Mononuclear cell (primary cell): ENCODE results near the gene EPB41. TPM values are rescaled to one million over a fixed set of nuclear protein-coding genes. Genes with fewer than 3 reads are reported as not detected.
"Not testable (repeated sequence)": the region's sequence is repeated elsewhere in the genome, so short reads cannot be mapped to it uniquely, and the experiment has no call there.

Experiments used
- H3K27me3 ChIP-seq: 2 replicates; pipeline ENCODE4 v1.6.0; 2011; ENCODE audit warnings: low read length, control low read depth; ENCODE audit not compliant: insufficient read depth
- H3K4me1 ChIP-seq: 2 replicates; pipeline ENCODE4 v1.5.1; 2011; ENCODE audit warnings: mild to moderate bottlenecking, low read length, control low read depth; ENCODE audit not compliant: insufficient read depth
- H3K4me3 ChIP-seq: 2 replicates; pipeline ENCODE4 v1.5.1; 2011; ENCODE audit warnings: mild to moderate bottlenecking, low read length, moderate library complexity
- H3K9me3 ChIP-seq: 2 replicates; pipeline ENCODE4 v1.5.1; 2011; ENCODE audit warnings: low read depth, mild to moderate bottlenecking, control low read depth, low read length
- total RNA-seq: library from RNA; depleted of rRNA; stranded (reverse); fragments of >200 nt; gene quantifications from one replicate; pipeline ENCODE4 v1.2.3, GENCODE V29; 2012

The EPB41 gene
- total RNA-seq, 1 donor, result 159 TPM

DNA sequence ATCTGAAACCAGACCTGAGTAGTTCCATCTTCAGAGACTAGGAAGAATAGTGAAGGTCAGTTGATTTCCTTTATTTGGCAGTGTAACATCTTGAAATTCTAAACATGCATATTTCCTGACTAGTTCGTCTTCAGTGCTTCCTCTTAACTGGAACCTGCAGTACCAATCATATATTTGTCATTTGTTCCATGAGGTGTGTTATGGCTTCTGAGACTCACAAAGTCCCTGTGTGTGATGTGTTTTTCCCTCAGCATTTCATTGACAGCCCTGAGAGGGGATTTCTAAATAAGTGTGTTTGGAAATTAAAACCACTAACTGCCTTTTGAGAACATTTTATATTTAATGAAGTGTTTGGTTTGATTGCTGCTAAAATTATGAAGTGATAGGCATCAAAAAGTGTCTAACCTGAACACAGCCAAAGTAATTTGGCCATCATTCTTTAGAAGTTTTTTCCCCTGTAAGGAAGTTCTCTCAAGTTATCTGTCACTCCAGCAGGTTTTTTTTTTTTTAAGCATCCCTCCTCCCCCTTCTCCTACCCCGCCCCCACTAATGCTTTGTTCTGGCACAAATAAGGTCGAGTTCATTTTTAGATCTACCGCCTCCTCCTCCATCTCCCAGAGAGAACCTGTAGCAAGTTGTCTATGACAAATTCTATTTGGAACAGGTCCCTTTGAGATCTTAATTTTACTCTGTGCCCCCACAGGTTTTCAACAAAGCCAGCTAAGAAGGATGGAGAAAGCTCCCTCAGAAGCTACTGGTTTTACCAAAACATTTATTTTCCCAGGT is 148.0 kb downstream of the EPB41 start:
- no peaks in the 10 kb centered on the region for H3K27me3 ChIP-seq
- H3K4me3 ChIP-seq, result no peak overlapping the region
- no peaks in the 10 kb centered on the region for H3K9me3 ChIP-seq
- H3K4me1 ChIP-seq, result no peaks in the 10 kb centered on the region

DNA sequence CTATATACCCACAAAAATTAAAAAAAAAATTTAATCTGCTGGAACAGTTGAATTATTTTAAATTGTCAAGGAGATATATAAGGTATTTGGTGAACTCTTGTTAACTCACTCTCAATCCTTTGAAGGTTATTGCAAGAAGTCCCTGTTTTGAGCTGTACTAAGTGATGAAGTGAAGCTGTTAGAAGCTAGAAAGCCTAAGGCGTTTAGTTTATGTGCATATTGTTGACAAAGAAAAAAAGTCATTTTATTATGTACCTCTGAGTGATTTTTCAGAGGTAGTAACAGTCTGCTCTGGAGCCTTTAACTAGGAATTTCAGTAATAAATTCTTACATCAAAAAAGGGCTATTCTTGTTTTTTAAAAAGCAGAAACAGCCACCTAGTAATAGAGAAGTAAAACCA is 149.7 kb downstream of the EPB41 start:
- no peak overlapping the region for H3K4me3 ChIP-seq
- H3K27me3 ChIP-seq, result no peaks in the 10 kb centered on the region

DNA sequence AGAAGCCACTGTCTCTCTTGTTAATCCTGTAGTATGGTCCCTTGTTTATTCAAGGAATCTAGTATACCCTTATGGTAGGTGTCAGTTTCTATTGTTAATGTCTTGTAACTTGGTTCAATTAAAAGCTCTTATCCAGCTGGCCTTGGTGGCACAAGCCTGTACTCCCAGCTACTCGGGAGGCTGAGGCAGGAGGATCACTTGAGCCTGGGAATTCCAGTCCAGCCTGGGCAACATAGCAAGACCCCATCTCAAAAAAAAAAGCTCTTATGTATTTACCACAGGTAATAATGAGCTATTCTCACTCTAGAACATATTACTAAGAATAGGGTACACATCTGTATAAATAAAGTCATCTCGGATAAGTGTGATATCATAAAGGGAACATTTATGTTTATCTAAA is 162.8 kb downstream of the EPB41 start:
- Histone ChIP-seq H3K9me3 (no peaks in the 10 kb centered on the region), H3K4me3 (no peak overlapping the region), H3K27me3 (no peaks in the 10 kb centered on the region), H3K4me1 (no peaks in the 10 kb centered on the region)

More for the DNA sequence above, 149.7 kb downstream of the EPB41 start:
- no peaks in the 10 kb centered on the region for H3K9me3 ChIP-seq
- H3K4me1 ChIP-seq, result no peaks in the 10 kb centered on the region

DNA sequence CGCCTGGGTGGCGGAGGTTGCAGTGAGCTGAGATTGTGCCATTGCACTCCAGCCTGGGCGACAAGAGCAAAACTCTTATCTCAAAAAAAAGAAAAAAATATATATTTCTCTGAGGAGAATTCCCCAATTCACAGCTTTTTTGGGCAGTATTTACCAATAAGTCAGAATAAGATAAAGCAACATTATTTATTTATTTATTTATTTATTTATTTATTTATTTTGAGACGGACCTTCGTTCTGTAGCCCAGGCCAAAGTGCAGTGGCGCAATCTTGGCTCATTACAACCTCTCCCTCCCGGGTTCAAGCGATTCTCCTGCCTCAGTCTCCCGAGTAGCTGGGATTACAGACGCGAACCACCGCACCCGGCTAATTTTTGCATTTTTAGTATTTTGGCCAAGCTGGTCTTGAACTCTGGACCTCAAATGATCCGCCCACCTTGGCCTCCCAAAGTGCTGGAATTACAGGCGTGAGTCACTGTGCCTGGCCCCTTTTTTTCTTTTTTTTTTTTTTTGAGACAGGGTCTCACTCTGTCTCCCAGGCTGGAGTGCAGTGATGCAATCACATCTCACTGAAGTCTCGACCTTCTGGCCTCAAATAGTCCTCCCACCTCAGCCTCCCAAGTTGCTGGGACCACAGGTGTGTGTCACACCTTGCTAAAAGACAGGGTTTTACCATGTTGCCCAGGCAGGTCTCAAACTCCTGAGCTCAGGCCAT is 165.7 kb downstream of the EPB41 start:
- H3K4me1 ChIP-seq, H3K27me3 ChIP-seq, H3K9me3 ChIP-seq, H3K4me3 ChIP-seq: not testable (repeated sequence)

DNA sequence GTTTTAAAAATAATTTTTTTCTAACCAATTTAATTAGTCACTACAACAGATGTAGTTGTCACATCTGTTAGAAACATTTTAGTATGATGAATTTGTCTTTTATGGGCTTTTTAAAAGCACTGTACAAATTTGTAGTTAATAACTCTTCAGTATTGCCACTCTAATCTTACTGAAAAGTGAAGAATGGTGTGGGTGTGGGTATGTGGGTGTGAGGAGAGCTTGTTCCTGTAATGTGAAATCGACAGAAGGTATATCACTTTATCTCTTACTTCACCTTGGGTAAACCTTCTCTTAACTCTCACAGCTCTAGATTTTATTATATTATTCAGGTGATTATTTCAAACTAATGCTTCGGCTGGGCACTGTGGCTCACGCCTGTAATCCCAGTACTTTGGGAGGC is 166.8 kb downstream of the EPB41 start:
- Histone ChIP-seq H3K4me1 (no peaks in the 10 kb centered on the region), H3K27me3 (no peaks in the 10 kb centered on the region), H3K9me3 (no peaks in the 10 kb centered on the region), H3K4me3 (no peak overlapping the region)

DNA sequence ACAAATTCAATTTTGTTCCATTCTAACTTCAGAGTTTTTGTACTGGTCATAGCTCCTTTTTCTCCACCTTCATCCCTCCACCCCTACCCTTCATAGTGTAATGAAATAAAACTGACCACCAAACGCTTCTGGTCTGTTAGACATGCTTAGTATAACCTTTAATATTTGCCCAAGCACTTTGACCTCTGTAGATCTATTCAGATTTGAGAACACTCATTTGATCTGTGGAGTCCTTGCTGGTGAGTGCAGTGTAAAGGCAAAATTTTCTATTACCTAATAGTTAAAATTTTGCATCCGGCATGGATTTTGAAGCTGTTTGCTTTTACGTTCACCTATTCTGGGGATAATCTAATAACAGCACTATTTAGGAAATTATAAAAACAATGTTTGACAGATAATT is 168.2 kb downstream of the EPB41 start:
- Histone ChIP-seq H3K4me3 (no peak overlapping the region), H3K9me3 (no peaks in the 10 kb centered on the region), H3K4me1 (no peaks in the 10 kb centered on the region), H3K27me3 (no peaks in the 10 kb centered on the region)

DNA sequence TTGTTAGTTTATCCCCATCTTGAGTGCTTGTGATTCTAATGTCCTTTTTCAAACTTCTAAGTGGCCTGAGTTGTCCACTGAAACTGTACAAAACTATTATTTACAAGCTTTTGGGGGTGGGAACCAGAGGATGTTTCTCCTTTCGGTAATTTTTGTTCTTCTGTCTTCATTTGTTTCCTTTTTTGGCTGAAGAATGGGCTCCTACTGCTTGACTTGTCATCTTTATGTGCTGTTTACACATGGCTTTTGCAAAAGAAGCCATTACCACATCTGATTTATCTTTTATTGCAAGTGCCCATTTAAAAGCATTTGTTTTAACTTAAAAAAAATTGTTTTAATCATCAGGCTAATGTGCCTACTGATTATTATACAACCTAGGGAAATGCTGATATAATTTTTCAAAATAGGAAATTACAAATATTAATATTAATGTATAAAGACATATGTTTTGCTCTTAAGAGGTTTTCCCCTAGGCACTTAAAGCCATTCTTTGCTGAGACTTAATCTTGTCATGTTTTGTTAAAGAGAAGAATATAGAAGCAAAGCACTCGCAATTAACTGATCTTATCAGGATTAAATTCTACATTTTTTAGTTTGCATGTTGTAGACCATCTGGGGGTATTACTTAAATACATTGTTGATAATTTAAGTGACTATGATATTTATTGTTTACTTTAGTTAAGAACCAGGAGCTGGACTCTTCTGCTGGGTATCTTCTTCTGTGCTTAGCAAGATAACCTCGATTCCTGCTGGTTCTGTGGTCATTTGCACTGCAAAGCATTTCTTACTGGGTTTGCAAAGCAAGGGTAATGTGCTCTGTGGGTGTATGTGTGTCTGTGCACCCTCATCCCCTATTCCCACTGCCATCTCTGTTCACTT is 169.2 kb downstream of the EPB41 start:
- Histone ChIP-seq H3K27me3 (no peaks in the 10 kb centered on the region), H3K9me3 (no peaks in the 10 kb centered on the region), H3K4me3 (no peak overlapping the region), H3K4me1 (no peaks in the 10 kb centered on the region)

DNA sequence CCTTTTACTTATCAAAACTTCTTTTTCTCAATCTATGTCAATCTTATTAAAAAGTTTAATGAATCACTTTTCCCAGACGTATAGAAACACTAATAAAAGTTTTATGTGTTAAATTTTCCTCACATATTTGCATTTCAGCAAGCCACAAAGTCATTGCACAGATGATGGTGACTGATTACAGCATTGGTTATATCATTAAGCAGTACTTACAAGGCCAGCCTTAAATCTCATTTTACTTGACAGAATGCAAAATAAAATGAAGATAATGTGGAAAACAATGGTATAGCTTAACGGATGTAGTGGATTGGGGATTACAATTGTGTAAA is 169.8 kb downstream of the EPB41 start:
- no peaks in the 10 kb centered on the region for H3K27me3 ChIP-seq
- H3K9me3 ChIP-seq, result no peaks in the 10 kb centered on the region
- H3K4me1 ChIP-seq, result no peaks in the 10 kb centered on the region
- H3K4me3 ChIP-seq, result no peak overlapping the region

DNA sequence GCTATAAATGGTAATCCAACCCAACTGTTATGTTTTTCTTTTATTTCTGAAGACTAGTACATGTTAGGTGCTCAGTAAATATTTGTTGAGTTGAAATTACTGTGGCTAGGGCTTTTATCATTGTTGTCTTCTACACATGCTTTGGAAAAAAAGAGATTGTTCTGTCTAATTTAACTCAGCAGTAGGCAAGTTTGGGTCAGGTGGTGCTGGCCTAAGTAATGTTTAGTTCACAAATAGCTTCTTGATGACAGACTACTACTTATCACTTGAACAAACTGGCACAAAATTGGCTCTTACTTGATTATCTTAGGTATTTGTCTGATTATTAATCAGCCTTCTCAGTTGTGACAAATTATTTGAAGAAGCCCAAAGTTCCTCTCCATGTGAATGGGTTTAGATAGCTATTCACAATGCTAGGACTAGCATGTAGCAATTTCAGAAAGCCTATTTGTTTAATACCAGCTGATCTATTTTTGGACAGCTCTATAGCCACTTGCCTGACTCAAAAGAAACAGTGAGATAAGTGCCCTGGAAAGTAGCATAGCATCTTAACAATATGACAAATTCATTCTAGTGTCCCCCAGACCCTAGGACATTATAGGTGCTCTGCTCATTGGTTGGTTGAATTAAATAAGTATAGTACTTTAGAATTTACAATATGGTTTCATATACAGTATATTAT is 176.7 kb downstream of the EPB41 start:
- Histone ChIP-seq H3K9me3 (no peaks in the 10 kb centered on the region), H3K4me1 (no peaks in the 10 kb centered on the region), H3K27me3 (no peaks in the 10 kb centered on the region), H3K4me3 (no peak overlapping the region)

DNA sequence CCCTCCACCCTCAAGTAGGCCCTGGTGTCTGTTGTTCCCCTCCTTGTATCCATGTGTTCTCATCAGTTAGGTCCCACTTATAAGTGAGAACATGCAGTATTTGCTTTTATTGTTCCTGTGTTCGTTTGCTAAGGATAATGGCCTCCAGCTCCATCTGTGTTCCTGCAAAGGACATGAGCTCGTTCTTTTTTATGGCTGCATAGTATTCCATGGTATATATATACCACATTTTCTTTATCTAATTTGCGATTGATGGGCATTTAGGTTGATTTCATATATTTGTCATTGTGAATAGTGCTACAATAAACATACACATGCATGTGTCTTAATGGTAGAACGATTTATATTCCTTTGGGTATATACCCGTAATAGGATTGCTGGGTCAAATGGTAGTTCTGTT is 178.3 kb downstream of the EPB41 start:
- H3K4me1 ChIP-seq, H3K9me3 ChIP-seq, H3K27me3 ChIP-seq, H3K4me3 ChIP-seq: not testable (repeated sequence)

DNA sequence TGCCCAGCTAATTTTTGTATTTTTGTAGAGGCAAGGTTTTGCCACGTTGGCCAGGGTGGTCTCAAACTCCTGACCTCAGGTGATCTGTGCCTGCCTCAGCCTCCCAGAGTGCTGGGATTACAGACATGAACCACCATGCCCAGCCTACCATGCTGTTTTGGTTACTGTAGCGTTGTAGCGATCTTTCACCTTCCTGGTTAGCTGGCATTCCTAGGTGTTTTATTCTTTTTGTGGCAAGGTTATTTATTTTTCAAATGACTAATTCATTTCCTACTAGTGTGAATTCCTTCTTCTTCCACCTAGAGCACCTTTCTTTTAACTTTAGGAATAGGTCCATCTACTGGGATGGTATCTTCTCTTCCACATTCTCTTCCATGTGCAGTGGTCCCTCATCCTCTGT is 180.1 kb downstream of the EPB41 start:
- Histone ChIP-seq H3K9me3 (no peaks in the 10 kb centered on the region), H3K4me3 (no peak overlapping the region), H3K27me3 (no peaks in the 10 kb centered on the region), H3K4me1 (no peaks in the 10 kb centered on the region)

DNA sequence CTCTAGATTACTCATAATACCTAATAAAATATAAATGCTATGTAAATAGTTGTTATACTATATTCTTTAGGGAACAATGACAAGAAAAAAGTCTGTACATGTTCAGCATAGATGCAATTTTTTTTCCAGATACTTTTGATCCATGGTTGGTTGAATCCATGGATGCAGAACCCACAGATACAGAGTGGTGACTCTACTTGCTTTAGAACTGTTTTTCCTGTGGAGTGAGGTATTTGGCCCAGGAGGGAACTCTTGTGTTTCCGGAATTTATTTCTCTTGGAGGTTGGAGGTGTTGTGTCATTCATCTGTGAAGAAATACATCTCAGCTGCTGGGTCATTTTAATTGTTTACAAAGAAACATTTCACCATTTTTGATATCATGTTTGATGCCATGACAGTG is 180.6 kb downstream of the EPB41 start:
- Histone ChIP-seq H3K27me3 (no peaks in the 10 kb centered on the region), H3K4me1 (no peaks in the 10 kb centered on the region), H3K4me3 (no peak overlapping the region)

DNA sequence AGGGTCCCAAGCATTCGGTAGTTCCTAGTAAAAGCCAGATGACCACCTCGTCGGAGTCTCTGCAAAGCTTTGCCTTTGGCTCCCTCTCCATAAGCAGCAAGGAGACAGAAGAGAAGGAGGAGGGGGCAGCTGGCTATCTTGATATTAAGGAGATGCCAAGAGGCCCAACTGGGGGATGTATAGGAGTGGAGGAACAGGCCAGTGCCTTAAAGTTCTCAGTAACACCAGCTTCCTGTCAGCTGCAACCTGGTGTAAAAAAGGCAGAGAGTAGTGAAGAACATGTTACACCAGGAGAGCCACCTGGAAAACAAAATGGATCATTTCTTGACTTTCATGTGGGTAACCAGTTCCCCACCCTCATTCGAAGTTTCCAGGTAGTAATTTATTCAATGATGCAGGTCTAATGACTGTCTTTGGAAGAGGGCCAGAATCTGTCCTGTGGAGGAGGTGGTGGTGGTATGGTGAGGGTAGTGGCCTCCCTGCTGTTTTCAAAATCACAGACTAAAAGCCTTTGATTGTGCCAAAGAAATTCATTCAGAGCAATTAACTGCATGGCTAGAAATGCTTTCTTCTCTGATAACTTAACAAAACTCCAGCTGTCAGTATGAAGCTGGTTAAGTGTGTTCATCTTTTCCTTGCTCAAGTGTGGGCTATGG is 182.0 kb downstream of the EPB41 start:
- Histone ChIP-seq H3K27me3 (no peaks in the 10 kb centered on the region), H3K4me3 (no peak overlapping the region), H3K9me3 (no peaks in the 10 kb centered on the region), H3K4me1 (no peaks in the 10 kb centered on the region)

More for the DNA sequence above, 180.6 kb downstream of the EPB41 start:
- H3K9me3 ChIP-seq, result no peaks in the 10 kb centered on the region

DNA sequence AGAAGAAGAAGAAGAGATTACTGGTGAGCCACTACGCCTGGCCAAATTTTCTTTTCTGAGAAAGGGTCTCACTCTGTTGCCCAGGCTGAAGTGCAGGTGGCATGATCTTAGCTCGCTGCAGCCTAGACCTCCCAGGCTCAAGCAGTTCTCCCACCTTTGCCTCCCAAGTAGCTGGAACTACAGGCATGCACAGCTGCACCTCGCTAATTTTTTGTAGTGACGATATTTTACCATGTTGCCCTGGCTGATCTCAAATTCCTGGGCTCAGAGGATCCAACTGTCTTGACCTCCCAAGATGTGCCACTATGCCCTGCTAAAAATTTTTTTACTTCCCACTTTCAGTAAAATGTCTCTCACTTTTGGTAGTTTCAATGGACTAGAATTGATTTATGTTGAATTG is 184.9 kb downstream of the EPB41 start:
- Histone ChIP-seq H3K4me1 (no peaks in the 10 kb centered on the region), H3K27me3 (no peaks in the 10 kb centered on the region), H3K9me3 (no peaks in the 10 kb centered on the region), H3K4me3 (no peak overlapping the region)
